OCI-LY3 (cell line): Measurements from ENCODE around the gene DEPDC5.

Source experiments
- H2AFZ ChIP-seq: fragments of 200-600, 300-600 bp; shearing (Covaris generic); 2 replicates; pipeline ENCODE4 v1.6.0; 2014; ENCODE audit warnings: antibody characterized with exemption, low read depth, low read length
- H3K27ac ChIP-seq: fragments of 200-600, 300-600 bp; sonication (generic); 2 replicates; pipeline ENCODE4 v1.5.1; 2014; ENCODE audit warnings: mild to moderate bottlenecking, low read length, moderate library complexity, mixed read lengths
- H3K27me3 ChIP-seq: fragments of 200-600, 300-600 bp; sonication (generic); 2 replicates; pipeline ENCODE4 v1.6.1; 2014; ENCODE audit warnings: low read depth, low read length, mixed read lengths
- H3K36me3 ChIP-seq: fragments of 200-600, 300-600 bp; sonication (generic); replicated peaks from 2 replicates; pipeline ENCODE3; 2014; ENCODE audit warnings: low read depth, low read length, mixed read lengths
- H3K4me1 ChIP-seq: fragments of 300-600, 200-600 bp; sonication (generic); 2 replicates; pipeline ENCODE4 v1.6.1; 2014; ENCODE audit warnings: low read length, mixed read lengths
- H3K4me2 ChIP-seq: fragments of 200-600, 300-600 bp; sonication (generic); 2 replicates; pipeline ENCODE4 v1.6.1; 2014; ENCODE audit warnings: low read length, mixed read lengths
- H3K4me3 ChIP-seq: fragments of 300-600, 200-600 bp; sonication (generic); 2 replicates; pipeline ENCODE4 v1.5.1; 2014; ENCODE audit warnings: antibody characterized with exemption, mild to moderate bottlenecking, low read length, moderate library complexity
- H3K79me2 ChIP-seq: fragments of 300-600, 200-600 bp; shearing (Covaris generic); 2 replicates; pipeline ENCODE4 v1.6.1; 2014; ENCODE audit warnings: mild to moderate bottlenecking, low read length, mixed read lengths
- H3K9ac ChIP-seq: fragments of 300-600, 200-600 bp; shearing (Covaris generic); 2 replicates; pipeline ENCODE4 v1.6.0; 2014; ENCODE audit warnings: mild to moderate bottlenecking, low read length, moderate library complexity
- H3K9me3 ChIP-seq: fragments of 200-600, 300-600 bp; shearing (Covaris generic); 2 replicates; pipeline ENCODE4 v1.6.1; 2014; ENCODE audit warnings: low read length, mixed read lengths; ENCODE audit not compliant: insufficient read depth
- H4K20me1 ChIP-seq: fragments of 200-600, 300-600 bp; sonication (generic); 2 replicates; pipeline ENCODE4 v1.6.1; 2016; ENCODE audit warnings: low read length, mixed read lengths; ENCODE audit not compliant: insufficient read depth
- CTCF ChIP-seq: fragments of 200-600, 300-600 bp; sonication (generic); IDR thresholded peaks from 2 replicates; pipeline ENCODE4 v1.5.1; 2014; ENCODE audit warnings: antibody characterized with exemption, low read length, low read depth
- EZH2phosphoT487 ChIP-seq: fragments of 200-600 bp; shearing (Covaris generic); IDR thresholded peaks from 2 replicates; pipeline ENCODE4 v1.6.1; 2018; ENCODE audit warnings: antibody characterized with exemption, mixed run types, low read depth

Gene DEPDC5

DNA sequence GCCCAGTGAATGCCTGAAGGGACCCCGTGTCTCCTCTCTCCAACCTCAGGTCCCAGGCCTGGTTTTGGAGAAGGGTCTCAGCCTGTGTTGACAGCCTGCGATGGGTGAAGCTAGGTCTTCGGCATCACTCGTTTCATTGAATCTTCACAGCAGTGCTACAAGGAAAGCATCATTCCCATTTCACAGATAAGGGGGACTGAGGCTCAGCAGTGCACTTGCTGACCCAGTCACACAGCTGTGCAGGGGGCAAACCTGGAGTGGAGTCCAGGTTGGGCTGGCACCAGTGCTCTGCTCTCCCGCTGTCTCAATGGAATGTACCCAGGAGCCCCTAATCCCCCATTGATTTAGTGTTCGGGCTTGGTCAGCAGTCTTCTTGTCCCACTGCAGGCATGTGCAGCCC, 179.6 kb downstream of the DEPDC5 start:
- Histone ChIP-seq H3K9me3 (no peaks in the 10 kb centered on the region), H3K79me2 (no peaks in the 10 kb centered on the region), H3K4me3 (no peak overlapping the region), H3K4me2 (no peak overlapping the region), H3K27ac (no peak overlapping the region), H3K27me3 (peaks cover 3% of the 10 kb centered on the region; the same call in 1 of the 2 replicates), H4K20me1 (no peaks in the 10 kb centered on the region), H3K4me1 (no peaks in the 10 kb centered on the region), H3K9ac (no peak overlapping the region), H3K36me3 (no peaks in the 10 kb centered on the region), H2AFZ (no peak overlapping the region)
- TF ChIP-seq CTCF, result no peak

- H3K9ac ChIP-seq, result no peak overlapping the region
- no peaks in the 10 kb centered on the region for H3K36me3 ChIP-seq
- no peaks in the 10 kb centered on the region for H3K79me2 ChIP-seq
- H2AFZ ChIP-seq, result no peak overlapping the region
- H3K9me3 ChIP-seq, result no peaks in the 10 kb centered on the region
- peaks cover 3% of the 10 kb centered on the region; the same call in 1 of the 2 replicates for H3K27me3 ChIP-seq
- no peak for TF ChIP-seq CTCF
- TF ChIP-seq EZH2phosphoT487, result no peak
- H3K4me3 ChIP-seq, result no peak overlapping the region
- no peak overlapping the region for H3K27ac ChIP-seq
- H4K20me1 ChIP-seq, result no peaks in the 10 kb centered on the region
- no peaks in the 10 kb centered on the region for H3K4me1 ChIP-seq
- H3K4me2 ChIP-seq, result no peak overlapping the region
These were observed 180.1 kb downstream of the DEPDC5 start for GRCh38 chr22:31933816-31934482.

DNA sequence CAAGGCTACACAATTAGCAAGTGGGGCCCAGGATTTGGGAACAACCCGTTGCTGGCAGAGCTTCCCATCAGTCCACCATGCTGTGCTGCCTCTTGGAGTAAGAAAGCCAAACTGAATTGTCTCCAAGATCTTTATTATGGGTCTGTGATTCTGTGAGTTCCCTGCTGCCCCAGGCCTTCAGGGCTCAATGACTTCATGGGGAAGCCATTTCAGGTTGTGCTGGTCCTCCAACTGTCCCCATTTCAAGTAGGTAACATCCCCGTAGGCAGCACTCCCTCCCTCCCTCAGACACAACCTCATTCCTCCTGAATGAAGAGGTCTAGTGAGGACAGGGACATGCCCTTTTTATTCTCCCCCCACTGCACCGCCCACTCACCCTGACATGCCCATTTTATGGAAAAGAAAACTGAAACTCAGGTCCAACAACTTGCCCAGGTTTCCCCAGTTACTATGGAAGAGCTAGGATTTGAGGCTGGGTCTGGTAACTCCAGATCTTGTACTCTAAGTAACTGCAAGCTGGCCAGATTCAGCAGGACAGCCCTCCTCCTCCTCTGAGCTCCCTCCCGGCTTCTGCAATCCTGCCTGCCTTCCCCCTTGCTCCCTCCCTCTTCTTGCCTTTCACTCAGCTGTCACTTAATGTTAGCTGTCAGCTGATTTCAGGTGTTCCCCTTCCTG, 182.3 kb downstream of the DEPDC5 start:
- Histone ChIP-seq H3K27me3 (peaks cover 3% of the 10 kb centered on the region; the same call in 1 of the 2 replicates), H3K4me2 (no peak overlapping the region), H3K4me3 (no peak overlapping the region), H3K27ac (no peak overlapping the region), H2AFZ (no peak overlapping the region), H3K79me2 (no peaks in the 10 kb centered on the region), H3K4me1 (no peaks in the 10 kb centered on the region), H3K9ac (no peak overlapping the region), H3K9me3 (no peaks in the 10 kb centered on the region), H4K20me1 (no peaks in the 10 kb centered on the region), H3K36me3 (no peaks in the 10 kb centered on the region)
- TF ChIP-seq CTCF (no peak), EZH2phosphoT487 (no peak)

DNA sequence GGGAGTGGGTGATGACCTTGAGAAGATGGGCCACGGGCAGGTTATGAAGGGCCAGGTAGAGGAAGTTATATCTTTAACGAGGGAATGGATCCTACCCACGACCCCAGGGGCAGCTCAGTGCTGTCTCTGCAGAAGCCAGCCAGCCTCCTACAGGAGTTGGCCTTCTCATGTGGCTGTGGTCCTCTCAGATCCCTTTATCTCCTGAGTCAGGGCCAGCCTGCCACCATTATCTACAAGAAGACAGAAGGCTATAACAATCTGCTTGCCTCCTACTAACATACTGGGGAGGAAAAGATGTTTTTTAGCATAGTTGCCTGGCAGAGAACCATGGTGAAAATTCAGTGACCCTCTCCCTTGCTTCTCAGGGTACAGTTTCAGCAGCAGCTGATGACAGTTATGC, 183.5 kb downstream of the DEPDC5 start:
- Histone ChIP-seq H3K9ac (no peak overlapping the region), H3K4me1 (no peaks in the 10 kb centered on the region), H3K9me3 (no peaks in the 10 kb centered on the region), H3K27ac (no peak overlapping the region), H3K27me3 (peaks cover 3% of the 10 kb centered on the region; the same call in 1 of the 2 replicates), H3K36me3 (no peaks in the 10 kb centered on the region), H3K4me3 (no peak overlapping the region), H4K20me1 (no peaks in the 10 kb centered on the region), H3K4me2 (no peak overlapping the region), H2AFZ (no peak overlapping the region), H3K79me2 (no peaks in the 10 kb centered on the region)
- no peak for TF ChIP-seq EZH2phosphoT487
- no peak for TF ChIP-seq CTCF
